ENCODE measurements around the gene WDR73.

Gene WDR73

DNA sequence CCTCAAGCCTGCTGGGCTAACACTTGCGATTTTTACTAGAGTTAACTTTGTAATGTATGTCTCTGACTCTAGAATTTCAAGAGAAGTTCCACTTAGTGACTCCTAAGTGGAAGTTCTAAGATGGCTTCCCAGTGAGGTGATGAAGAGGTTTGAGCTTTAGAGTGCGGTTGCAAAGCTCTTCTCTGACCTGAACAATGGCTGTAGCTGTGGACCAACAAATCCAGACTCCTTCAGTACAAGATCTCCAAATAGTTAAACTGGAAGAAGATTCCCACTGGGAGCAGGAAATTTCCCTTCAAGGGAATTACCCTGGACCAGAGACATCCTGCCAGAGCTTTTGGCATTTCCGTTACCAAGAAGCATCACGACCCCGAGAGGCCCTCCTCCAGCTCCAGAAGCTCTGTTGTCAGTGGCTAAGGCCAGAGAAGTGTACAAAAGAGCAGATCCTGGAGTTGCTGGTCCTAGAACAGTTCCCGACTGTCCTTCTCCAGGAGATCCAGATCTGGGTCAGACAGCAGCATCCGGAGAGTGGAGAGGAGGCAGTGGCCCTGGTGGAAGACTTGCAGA is 22.3 kb downstream of the WDR73 start:
- TF ChIP-seq, protein P1, sequence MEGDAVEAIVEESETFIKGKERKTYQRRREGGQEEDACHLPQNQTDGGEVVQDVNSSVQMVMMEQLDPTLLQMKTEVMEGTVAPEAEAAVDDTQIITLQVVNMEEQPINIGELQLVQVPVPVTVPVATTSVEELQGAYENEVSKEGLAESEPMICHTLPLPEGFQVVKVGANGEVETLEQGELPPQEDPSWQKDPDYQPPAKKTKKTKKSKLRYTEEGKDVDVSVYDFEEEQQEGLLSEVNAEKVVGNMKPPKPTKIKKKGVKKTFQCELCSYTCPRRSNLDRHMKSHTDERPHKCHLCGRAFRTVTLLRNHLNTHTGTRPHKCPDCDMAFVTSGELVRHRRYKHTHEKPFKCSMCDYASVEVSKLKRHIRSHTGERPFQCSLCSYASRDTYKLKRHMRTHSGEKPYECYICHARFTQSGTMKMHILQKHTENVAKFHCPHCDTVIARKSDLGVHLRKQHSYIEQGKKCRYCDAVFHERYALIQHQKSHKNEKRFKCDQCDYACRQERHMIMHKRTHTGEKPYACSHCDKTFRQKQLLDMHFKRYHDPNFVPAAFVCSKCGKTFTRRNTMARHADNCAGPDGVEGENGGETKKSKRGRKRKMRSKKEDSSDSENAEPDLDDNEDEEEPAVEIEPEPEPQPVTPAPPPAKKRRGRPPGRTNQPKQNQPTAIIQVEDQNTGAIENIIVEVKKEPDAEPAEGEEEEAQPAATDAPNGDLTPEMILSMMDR (IDR thresholded peaks at IDR 0.05; ENCODE audit: low read length, missing control alignments) = no peak
- peak; percentile 24 for DNase-seq (ENCODE audit: low read depth)
- peak overlapping the region; percentile 74 for H3K4me3 ChIP-seq (replicated peaks; ENCODE audit: low read depth, low read length)

DNA sequence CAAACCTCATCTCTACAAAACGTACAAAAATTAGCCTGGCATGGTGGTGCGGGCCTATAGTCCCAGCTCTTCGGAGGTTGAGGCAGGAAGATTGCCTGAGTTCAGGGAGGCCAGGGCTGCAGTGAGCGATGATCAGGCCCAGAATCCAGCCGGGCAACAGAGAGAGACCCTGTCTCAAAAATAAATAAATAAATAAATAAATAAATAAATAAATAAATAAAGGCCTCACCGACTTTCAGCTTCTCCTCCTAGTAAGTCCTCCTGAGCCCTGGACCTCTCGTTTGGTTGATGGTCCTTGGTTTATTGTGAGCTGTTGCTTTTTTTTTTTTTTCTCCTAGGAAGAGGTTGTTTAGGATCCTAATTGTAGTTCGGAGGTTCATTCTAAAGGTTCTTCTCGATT is 25.1 kb downstream of the WDR73 start:
- DNase-seq (ENCODE audit: low read depth) = no peak
- H3K4me3 ChIP-seq (replicated peaks; ENCODE audit: low read depth, low read length) = no peak overlapping the region
- TF ChIP-seq, protein P1 (IDR thresholded peaks at IDR 0.05; ENCODE audit: low read length, missing control alignments) = no peak

DNA sequence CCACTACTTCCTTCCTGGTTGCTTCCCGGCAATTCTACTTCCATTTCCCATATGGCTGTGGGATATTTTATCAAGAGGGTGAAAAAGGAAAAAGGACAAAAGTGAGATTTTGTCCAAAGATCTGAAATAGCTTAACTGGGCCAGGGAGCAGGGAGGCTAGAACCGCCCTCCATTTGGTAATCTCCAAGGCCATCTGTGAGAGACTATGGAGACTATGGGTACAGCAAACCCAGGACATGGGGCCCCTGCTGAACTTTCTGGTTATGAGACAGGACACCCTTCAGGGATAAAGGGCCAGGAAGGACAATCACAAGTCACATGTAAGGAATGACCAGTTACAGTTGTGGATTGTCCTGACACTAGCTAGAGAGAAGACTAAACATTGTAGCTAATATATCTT is 29.0 kb downstream of the WDR73 start:
- TF ChIP-seq, protein P1 (IDR thresholded peaks at IDR 0.05; ENCODE audit: low read length, missing control alignments) = no peak
- no peak for DNase-seq (ENCODE audit: low read depth)
- no peak overlapping the region for H3K4me3 ChIP-seq (replicated peaks; ENCODE audit: low read depth, low read length)

DNA sequence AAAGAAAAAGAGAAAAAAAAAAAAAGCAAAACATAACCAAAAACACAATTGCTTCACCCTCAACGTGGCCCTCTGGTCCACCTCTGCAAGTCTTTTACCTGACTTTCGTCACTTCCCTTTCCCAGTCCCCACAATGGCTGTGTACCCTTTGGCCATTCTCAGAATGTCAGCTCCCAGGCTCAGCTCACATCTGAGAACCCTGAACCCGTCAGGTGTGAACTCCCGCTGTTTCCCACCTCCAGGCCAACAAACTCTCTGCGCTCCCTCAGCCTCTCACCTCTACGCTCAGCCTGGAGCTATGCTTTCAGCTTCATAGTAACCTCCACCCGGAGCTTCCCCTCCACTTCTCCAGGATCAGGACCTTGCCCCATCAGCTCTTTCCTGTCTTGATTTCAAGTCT is 29.7 kb downstream of the WDR73 start:
- no peak overlapping the region for H3K4me3 ChIP-seq (replicated peaks; ENCODE audit: low read depth, low read length)
- TF ChIP-seq, protein P1 (IDR thresholded peaks at IDR 0.05; ENCODE audit: low read length, missing control alignments) = no peak
- DNase-seq (ENCODE audit: low read depth) = no peak

DNA sequence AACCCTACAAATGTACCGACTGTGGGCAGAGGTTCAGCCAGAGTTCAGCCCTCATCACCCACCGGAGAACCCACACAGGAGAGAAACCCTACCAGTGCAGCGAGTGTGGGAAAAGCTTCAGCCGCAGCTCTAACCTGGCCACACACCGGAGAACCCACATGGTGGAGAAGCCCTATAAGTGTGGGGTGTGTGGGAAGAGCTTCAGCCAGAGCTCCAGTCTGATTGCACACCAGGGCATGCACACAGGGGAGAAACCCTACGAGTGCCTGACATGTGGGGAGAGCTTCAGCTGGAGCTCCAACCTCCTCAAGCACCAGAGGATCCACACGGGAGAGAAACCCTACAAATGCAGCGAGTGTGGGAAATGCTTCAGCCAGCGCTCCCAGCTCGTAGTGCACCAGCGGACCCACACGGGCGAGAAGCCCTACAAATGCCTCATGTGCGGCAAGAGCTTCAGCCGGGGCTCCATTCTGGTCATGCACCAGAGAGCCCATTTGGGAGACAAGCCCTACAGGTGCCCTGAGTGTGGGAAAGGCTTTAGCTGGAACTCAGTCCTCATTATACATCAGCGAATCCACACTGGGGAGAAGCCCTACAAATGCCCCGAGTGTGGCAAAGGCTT is 32.6 kb downstream of the WDR73 start:
- no peak overlapping the region for H3K4me3 ChIP-seq (replicated peaks; ENCODE audit: low read depth, low read length)
- DNase-seq (ENCODE audit: low read depth) = no peak
- TF ChIP-seq, protein P1 (IDR thresholded peaks at IDR 0.05; ENCODE audit: low read length, missing control alignments) = no peak

DNA sequence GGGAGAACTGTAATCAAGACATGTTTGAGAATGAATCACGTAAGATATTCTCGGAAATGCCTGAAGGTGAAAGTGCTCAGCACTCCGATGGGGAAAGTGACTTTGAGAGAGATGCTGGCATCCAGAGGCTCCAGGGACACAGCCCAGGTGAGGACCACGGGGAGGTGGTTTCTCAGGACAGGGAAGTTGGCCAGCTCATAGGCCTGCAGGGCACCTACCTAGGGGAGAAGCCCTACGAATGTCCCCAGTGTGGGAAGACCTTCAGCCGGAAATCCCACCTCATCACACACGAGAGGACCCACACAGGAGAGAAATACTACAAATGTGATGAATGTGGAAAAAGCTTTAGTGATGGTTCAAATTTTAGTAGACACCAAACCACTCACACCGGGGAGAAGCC is 33.5 kb downstream of the WDR73 start:
- TF ChIP-seq, protein P1 (IDR thresholded peaks at IDR 0.05; ENCODE audit: low read length, missing control alignments) = no peak
- H3K4me3 ChIP-seq (replicated peaks; ENCODE audit: low read depth, low read length) = no peak overlapping the region
- DNase-seq (ENCODE audit: low read depth) = no peak

DNA sequence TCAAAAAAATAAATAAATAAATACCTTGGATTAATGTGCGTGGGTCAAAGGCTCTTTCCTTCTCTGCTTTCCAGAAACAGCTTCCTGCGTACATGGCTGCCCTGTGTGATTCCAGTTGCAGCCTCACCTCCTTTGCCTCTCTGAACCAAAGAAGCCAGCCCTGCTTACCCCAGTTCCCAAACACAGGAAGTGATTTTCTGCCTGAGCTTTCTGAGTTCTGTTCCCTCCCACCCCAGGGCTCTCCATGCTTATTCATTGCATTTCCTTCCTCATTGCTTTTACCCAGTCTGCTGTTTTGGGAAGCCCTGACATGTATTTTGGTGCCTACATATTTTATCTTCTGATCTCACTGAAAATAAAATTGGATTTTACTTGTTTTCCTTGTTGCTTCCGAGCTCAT is 37.8 kb downstream of the WDR73 start:
- no peak overlapping the region for H3K4me3 ChIP-seq (replicated peaks; ENCODE audit: low read depth, low read length)
- no peak for DNase-seq (ENCODE audit: low read depth)
- TF ChIP-seq, protein P1 (IDR thresholded peaks at IDR 0.05; ENCODE audit: low read length, missing control alignments) = no peak

All from fibroblast of pulmonary artery (primary cell).